22Rv1 (cell line): ENCODE results near the gene WIPF1.

Source experiments
- ZFX ChIP-seq: fragments of 450-650 bp; IDR thresholded peaks from 2 replicates; pipeline ENCODE4 v1.6.1; 2017; ENCODE audit warnings: antibody characterized with exemption, borderline replicate concordance
- TF ChIP-seq, protein P1 (sequence below): fragments of 450-650 bp; IDR thresholded peaks from 2 replicates; pipeline ENCODE4 v1.5.1; 2017; ENCODE audit warnings: mild to moderate bottlenecking

- TF ChIP-seq, protein P1, sequence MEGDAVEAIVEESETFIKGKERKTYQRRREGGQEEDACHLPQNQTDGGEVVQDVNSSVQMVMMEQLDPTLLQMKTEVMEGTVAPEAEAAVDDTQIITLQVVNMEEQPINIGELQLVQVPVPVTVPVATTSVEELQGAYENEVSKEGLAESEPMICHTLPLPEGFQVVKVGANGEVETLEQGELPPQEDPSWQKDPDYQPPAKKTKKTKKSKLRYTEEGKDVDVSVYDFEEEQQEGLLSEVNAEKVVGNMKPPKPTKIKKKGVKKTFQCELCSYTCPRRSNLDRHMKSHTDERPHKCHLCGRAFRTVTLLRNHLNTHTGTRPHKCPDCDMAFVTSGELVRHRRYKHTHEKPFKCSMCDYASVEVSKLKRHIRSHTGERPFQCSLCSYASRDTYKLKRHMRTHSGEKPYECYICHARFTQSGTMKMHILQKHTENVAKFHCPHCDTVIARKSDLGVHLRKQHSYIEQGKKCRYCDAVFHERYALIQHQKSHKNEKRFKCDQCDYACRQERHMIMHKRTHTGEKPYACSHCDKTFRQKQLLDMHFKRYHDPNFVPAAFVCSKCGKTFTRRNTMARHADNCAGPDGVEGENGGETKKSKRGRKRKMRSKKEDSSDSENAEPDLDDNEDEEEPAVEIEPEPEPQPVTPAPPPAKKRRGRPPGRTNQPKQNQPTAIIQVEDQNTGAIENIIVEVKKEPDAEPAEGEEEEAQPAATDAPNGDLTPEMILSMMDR = no peak
- no peak for TF ChIP-seq ZFX
Observed at GRCh38 chr2:174595116-174595809, 2.3 kb downstream of the WIPF1 start.
